ENCODE data around the gene EFNA2. TPM values are rescaled to one million over a fixed set of nuclear protein-coding genes. Genes with fewer than 3 reads are reported as not detected.

EFNA2 gene
- total RNA-seq, 1 experiment from 2014 or later, result not detected

DNA sequence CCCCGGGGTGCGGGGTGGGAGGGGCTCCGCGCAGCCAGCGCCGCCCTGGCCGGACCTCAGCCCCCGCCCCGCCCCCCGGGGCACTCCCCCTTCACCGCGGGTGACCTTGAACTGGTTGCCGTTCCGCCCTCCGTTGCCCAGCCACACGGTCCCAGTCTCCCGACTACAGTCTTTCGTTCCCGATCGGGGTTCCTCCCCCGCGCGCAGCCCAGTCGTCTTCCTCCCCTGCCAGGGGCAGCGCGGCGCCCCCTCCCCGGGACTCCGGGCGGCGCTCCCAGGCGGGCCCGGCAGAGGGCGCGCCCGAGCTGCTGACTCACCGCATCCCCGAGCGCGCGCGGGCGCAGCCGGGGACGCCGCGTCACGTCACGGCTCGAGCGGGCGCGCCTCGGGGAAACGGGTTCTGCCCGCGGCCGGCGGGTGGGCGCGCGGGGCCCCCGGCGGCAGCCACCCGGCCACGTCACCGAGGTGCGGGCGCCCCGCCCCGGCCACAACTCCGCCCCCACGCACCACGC lies 36.8 kb upstream of the EFNA2 start:
- DNase-seq (ENCODE audit: low read depth), result no peak

DNA sequence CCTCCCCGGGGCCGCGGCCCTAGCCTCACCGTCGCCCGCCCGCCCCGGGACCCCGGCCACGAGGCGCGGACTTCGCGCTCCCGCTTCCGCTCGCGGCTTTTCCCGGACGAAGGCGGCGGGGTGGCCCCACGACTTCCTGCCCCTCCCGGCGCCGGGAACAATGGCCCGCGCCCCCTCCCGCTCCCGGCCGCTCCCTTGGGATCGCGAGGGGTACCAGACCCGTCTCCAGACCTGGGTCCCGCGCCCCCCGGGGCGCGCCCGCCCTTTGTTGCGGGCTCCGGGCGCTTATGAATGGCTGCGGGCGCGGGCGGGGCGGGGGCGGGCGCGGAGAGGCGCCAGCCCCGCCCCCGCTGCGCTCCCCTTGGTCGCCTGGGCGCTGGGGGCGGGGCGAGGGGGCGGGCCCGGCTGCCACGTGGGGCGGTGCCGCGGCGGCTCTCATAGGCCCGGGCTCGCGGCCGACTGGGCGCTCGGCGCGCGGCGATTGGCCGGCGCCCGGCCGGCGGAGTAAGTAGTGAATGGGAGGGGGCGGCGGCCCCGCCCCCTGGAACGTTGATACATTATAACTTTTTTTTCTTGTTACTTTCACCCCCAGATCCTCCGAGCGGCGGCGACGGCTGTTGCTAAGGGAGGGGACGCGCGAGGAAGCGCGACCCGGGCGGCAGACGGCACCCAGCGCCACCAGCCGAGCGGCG lies 36.2 kb upstream of the EFNA2 start:
- DNase-seq (ENCODE audit: low read depth), result peak; percentile 95

DNA sequence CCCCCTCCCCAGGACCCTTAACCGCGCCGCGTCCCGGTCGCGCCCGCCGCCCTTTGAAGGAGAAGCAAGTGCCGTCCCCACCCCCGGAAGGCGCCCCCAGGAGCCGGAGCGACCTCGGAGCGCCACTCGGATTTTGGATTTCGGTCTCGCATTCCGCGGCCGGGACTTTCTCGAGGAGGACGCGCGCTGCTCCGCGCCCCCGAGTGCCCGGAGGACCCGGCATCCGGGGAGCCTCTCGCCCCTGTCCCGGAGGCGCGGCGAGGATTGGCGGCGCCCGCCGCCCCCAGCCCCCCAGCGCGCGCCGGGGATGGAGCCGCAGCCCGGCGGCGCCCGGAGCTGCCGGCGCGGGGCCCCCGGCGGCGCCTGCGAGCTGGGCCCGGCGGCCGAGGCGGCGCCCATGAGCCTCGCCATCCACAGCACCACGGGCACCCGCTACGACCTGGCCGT lies 35.7 kb upstream of the EFNA2 start:
- no peak for DNase-seq (ENCODE audit: low read depth)

DNA sequence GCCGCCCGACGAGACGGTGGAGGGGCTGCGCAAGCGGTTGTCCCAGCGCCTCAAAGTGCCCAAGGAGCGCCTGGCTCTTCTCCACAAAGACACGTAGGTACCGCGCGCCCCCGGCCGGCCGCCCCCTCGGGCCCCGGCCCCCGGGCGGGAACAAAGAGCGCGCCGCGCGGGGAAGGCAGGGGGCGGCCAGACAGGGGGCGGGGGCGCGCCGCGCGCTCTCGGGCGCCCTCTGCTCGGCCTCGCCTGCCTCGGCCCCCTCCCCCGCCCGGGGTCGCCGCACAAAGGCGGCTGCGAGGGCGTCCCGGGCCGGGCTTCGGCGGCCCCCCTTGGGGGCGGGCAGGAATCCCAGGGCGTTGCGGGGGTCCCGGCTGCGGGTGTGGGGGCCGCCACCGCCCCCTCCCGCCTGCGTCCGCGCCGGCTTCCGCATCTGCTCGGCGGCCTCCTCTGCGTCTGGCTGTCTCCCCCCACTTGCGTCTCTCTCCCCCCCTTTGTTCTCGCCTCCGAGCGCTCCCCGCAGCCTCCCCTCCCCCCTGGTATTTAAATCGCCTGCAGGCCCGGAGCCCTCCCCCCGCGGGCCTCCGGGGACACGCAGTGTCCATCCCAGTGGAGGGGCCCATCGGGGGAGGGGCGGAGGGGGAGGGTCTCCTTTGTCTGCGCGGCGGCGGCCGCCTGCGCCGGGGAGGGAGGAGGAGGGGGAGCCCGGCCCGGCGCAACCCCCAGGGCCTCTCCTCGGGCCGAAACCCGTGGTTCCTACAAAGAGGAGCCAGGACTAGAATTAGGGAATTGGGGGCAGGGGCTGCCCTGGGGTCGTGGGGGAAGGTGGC lies 35.0 kb upstream of the EFNA2 start:
- peak; percentile 62 for DNase-seq (ENCODE audit: low read depth)

DNA sequence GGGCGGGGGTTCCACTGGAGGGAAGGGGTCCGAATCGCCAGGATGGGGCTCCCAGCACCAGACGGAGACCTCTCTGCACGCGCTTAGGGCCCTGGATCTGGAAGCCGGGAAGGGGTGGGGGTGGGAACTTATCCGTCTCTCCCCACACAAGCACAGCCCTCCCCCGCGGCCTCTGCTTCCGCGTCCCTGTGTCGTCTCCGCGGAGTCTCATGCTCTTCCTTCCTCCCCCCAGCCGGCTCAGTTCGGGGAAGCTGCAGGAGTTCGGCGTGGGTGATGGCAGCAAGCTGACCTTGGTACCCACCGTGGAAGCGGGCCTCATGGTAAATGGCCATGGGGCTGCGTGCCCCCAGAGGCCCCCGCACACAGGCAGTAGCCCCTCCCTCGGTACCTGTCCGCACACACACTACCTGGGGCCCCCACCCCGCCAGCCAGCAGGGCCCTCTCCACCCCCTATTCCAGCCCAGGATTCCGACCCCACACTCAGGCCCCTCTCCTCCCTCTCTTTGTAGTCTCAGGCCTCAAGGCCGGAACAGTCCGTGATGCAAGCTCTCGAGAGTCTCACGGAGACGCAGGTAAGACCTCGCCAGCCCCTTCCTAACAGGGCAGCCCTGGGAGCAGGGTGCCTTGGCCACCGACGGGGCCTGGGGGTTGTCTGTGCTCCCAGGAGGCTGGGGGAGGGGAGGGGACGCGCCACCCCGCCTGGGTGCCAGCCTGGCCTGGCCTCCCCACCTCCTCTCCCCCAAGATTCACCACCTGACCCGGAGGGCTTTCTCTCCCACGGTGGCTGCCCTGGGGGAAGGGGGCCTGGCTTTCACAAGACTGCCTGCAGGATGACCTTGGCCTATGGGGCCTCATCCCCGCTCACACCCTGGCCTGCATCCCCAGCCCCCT lies 34.1 kb upstream of the EFNA2 start:
- DNase-seq (ENCODE audit: low read depth), result peak; percentile 73

DNA sequence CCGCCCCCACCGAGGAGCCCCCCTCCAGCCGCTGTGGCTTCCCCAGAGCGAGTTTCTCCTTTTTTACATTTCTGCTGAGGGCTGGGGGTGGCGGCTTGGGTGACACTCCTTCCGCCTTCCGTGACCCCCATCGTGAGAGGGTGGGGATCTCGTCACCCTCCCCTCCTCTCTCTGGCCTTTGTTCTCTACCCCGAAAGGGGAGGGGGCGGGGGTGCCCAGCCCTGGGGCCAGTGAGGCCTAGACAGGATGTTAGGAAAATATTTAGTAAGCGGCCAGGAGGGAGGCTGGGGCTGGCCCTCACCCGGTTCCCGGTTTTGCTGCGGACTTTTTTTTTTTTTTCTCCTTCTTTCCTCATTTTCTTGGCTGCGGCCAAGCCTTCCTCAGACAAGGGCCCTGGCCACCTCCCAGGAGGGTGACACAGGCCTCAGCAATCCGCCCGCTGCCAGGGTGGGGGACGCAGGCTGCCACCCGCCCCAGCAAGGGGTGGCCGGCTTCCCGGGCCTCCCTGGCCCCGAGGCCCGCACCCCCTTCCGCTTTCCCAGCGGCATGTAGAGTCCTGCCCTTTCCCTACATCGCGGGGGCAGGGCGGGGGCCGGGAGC lies 33.4 kb upstream of the EFNA2 start:
- DNase-seq (ENCODE audit: low read depth), result peak; percentile 87

DNA sequence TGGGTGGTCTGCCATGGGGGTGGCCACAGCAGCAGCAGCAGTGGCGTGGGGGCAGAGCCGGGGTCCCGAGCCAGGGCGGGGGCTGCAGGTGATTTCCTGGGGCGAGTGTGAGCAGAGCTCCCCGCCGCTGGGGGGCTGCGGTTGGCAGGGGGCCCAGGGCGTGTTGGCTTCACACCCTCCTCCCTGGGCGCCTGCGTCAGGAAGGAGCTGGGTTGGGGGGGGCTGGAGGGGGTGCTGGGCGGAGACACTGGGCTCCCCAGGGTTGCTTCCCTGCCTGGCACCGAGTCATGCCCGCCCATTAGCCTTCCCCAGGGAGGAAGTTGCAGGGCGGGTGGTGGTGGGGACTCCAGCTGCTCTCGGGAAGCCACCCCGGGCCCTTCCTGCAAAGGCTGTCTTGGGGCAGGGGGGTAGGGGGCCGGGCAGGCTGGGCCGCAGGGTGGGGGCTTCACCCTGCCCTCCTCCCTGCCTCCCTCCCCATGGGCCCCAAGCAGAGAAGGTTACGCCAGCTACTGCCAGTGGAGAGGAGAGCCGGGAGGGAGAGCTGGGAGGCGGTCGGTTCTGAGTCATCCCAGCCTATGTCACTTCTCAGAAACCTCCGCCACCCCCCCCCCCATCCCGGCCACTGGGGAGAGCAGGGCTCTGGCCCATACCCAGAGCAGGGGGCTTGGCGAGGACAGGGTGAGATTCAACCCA lies 32.7 kb upstream of the EFNA2 start:
- peak; percentile 96 for DNase-seq (ENCODE audit: low read depth)

DNA sequence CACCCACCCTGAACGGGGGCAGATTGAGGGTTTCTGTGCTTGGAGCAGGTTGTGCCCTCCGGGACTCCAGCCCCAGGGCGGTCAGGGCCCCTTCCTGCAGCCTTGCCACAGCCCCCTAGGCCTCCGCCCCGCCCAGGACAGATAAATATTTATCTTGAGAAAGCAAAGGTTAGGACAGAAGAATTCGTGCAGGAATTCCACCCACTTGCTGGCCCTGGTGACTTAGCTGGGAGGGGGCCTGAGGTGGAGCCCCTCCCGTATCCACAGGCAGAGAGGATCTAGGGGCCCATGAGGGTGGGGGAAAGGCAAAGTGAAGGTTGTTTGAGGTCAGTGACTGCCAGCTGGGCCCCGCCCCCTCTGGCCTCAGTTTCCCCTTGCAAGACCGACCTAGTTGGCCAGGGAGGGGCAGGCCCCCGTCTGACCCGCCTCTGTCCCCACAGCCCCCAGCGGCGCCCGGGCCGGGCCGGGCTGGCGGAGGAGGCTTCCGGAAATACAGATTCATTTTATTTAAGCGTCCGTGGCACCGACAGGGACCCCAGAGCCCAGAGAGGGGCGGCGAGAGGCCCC lies 32.1 kb upstream of the EFNA2 start:
- DNase-seq (ENCODE audit: low read depth), result no peak

DNA sequence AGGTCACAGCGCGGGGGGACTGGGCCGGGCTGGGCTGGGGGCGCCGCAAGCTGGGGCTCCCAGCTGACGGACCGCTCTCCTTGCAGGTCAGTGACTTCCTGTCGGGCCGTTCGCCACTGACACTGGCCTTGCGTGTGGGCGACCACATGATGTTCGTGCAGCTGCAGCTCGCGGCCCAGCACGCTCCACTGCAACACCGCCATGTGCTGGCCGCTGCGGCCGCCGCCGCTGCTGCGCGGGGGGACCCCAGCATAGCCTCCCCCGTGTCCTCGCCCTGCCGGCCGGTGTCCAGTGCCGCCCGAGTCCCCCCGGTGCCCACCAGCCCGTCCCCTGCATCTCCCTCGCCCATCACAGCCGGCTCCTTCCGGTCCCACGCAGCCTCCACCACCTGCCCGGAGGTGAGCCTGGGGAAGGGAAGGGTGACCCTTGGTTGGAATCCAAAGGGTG lies 31.6 kb upstream of the EFNA2 start:
- DNase-seq (ENCODE audit: low read depth), result no peak

DNA sequence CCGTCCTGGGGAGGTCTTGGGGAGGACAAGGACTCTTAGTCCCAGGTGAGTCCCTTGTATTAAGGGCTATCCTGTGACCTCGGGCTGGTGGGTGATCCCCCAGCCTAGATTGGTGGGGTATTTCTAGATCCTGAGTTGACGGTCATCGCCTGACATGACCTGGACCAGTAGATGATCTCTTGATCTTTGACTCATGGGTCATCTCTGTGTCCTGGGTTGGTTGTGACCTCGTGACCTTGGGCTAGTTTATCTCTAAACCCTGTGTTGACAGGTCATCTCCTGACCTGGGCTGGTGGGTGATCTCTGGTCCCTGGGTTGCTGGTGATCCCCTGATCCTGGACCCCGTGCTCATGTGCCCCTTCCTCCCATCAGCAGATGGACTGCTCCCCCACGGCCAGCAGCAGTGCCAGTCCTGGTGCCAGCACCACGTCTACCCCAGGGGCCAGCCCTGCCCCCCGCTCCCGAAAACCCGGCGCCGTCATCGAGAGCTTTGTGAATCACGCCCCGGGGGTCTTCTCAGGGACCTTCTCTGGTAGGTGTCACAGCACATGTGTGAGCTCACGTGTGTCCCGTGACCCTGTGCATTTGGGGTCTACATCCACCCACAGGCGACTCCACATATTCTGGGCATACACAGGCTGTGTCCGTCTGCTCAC lies 31.0 kb upstream of the EFNA2 start:
- DNase-seq (ENCODE audit: low read depth), result no peak

DNA sequence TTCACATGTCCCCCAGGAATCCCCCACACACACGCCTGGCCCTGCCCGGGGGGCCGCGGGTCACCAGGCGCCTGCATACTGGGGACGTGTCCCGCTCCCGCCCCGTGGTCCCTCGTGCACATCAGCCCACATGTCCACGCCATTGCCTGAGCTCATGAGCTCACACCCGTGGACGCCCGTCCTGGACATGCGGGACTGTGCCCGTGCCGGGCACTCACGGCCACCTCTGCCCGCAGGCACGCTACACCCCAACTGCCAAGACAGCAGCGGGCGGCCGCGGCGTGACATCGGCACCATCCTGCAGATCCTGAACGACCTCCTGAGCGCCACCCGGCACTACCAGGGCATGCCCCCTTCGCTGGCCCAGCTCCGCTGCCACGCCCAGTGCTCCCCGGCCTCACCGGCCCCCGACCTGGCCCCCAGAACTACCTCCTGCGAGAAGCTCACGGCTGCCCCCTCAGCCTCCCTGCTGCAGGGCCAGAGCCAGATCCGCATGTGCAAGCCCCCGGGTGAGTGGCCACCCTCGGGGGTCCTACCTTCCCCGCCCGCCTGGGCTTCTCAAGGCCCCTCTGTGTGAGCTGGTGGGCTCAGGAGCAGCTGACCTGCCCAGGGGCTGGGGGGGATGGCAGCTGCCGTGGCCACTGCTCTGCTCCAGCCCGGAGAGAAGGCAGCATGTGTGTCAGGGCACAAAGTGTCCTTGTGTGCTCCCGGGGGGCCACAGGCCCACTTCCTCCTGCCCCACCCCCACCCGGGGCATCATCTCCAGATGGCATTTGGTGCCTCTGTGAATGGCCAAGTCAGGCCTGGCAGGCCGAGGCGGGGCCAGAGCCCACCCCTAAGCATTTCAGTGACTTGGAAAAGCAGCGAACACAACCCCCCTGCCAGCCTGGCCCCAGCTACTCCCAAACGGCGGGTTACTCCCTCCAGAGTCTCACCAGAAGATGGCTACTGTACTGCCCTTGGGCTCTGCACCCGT lies 30.2 kb upstream of the EFNA2 start:
- no peak for DNase-seq (ENCODE audit: low read depth)

DNA sequence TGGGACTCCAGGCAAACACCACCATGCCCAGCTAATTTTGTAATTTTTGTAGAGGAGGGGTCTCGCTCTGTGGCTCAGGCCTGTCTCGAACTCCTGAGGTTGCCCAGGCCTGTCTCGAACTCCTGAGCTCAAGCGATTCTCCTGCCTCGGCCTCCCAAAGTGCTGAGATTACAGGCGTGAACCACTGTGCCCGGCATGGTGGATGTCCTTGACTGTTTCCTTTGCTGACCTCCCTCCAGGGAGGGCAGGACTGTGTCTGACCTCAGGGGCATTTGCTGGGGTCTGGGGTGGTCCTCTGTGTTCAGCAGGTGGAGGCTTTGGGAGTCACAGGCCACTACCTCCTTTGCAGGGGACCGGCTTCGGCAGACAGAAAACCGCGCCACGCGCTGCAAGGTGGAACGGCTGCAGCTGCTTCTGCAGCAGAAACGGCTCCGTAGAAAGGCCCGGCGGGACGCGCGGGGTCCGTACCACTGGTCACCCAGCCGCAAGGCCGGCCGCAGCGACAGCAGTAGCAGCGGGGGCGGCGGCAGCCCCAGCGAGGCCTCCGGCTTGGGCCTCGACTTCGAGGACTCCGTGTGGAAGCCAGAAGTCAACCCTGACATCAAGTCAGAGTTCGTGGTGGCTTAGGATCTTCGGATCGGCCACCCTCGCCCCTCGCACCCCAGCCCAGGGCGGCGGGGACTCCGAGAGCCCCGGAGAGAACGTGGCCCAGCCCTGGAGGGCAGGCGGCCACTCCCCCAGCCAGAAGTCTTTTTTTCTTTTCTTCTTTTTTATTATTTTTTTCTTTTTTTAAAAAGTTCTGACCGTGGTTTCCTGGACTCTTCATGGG lies 28.8 kb upstream of the EFNA2 start:
- no peak for DNase-seq (ENCODE audit: low read depth)

DNA sequence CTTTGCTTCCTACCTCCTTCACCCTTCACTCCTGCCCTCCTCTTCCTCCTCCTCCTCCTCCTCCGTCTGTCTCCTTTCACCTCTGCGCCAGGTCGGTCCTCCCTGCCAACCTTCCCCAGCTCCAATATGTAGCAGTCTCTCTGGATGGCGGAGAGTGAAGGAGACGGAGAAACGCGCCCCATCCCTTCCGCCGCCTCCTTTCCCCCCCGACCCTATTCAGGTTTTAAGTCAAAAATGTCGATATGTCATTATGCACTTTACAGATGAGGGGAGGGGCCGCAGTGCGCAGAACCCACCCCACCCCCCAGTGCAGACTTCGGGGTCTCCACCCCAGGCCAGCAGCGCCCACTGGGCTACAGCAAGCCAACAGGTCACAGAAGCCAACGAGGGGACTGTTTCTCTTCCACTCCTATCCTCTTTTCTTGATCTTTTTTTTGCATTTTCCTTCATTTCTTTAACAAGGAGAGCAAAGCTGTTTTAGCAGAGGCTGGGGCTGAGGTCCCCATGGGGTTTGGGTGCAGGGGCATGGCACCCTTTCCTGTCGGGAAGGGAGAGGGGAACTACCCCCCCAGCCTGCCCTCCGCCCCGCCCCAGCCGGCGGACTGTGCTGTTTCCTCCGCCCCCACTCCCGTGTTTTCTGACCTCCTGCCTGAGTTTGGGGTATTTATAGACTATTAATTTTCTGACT lies 28.1 kb upstream of the EFNA2 start:
- no peak for DNase-seq (ENCODE audit: low read depth)

DNA sequence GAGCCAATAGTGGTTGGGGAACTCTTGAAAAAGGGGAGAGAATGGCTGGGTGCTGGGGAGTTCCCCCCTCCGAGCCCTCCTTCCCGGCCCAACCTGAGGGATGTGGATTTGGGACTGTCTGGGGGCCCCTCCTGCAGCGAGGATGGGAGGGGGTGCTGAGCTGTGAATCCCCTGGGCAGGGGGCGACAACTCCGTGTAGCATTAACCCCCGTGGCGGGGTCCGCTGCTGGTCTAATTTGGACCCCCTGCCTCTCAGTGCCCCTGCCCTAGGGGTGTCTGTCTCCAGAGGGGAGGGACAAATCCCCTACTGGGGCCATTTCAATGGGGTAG lies 27.5 kb upstream of the EFNA2 start:
- DNase-seq (ENCODE audit: low read depth), result no peak

DNA sequence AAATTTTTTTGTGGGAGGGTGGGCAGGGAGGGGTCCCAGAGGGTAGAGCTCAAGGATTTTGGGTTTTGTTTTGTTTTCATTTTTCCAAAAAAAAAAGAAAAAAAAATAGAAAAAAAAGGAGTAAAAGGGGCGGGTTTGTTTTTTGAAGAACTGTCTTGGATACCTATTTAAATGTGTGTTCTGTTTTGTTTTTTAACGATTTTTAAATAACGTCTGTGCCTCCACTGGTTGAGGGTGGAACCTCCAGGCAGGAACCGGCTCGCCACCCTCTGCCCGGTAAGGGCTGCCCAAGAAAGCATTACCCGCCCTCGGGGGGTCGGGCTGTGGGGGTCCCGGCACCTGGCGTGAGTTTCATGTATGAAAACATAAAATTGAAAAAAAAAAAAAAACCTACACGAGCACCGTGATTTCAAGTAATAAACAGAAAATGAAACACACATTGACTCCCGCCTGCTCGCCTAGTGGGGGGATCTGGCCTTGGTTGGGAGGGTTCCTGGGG lies 26.9 kb upstream of the EFNA2 start:
- no peak for DNase-seq (ENCODE audit: low read depth)

DNA sequence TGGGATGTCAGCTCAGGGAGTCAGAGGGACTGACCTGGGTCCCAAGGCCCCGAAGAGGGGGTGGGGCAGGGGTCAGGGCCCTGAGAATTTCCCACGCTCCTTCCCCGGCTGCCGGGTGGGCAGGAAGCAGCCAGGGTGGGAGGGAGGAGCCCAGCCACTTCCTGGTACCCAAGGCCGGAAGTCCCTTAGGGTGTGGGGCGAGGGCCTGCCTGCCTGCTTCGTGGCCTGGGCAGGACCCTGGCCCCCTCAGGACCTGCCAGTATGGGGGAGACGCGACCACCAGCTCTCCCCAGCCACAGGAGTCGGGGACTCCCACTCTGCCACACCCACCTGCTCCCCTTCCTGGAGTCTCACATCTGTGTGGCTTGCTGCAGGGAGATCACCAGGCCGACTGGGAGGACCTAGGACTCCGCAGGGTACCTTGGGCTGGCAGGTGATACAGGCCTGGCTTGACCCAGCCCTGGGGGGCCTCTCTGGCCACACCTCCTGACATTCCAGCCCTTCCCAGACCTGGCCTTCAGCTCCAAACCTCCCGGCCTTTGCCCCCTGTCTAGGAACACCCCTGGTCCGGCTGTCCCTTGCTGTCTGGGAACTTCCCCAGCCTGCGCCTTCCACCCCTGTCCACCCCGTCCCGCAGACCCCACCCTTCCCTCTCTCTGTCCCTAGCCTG lies 26.3 kb upstream of the EFNA2 start:
- DNase-seq (ENCODE audit: low read depth), result peak; percentile 47

Data from LHCN-M2 (cell line).